Spleen (tissue), 11 donors: Measurements from ENCODE around the gene MARK3. TPM values are rescaled to one million over a fixed set of nuclear protein-coding genes. Genes with fewer than 3 reads are reported as not detected.

Experiments used
- DNase-seq: peaks from one replicate; pipeline ENCODE4 v3.0.0-alpha.2; 2020
- H3K27ac ChIP-seq, 8 donors: fragments of 200-600 bp; sonication (generic) in 7 of 8; 1 replicate in 4 of 8; 2 replicates in 4 of 8; pipeline versions ENCODE4 v1.5.0 to v1.8.0; 2016 to 2021; ENCODE audit warnings: inconsistent platforms in 4 of 8, mild to moderate bottlenecking in 4 of 8, moderate library complexity in 1 of 8
- H3K27me3 ChIP-seq, 7 donors: fragments of 200-600 bp; sonication (generic) in 6 of 7; replicated peaks in 1 of 7; 1 replicate in 4 of 7; 2 replicates in 3 of 7; pipeline versions ENCODE4 v1.5.0 to v1.8.0; 2016 to 2021; ENCODE audit warnings: inconsistent platforms in 3 of 7, mild to moderate bottlenecking in 1 of 7
- H3K36me3 ChIP-seq, 6 donors: fragments of 200-600 bp; sonication (generic) in 5 of 6; 1 replicate in 4 of 6; 2 replicates in 2 of 6; pipeline versions ENCODE4 v1.5.0 to v1.8.0; 2016 to 2021; ENCODE audit warnings: inconsistent platforms in 2 of 6
- H3K4me1 ChIP-seq, 6 donors: fragments of 200-600 bp; sonication (generic) in 5 of 6; 1 replicate in 3 of 6; 2 replicates in 3 of 6; pipeline versions ENCODE4 v1.5.0 to v1.8.0; 2016 to 2021; ENCODE audit warnings: inconsistent platforms in 3 of 6
- H3K4me3 ChIP-seq, 8 donors: fragments of 200-600 bp; sonication (generic) in 7 of 8; 1 replicate in 4 of 8; 2 replicates in 4 of 8; pipeline versions ENCODE4 v1.5.0 to v1.8.0; 2016 to 2021; ENCODE audit warnings: inconsistent platforms in 4 of 8, mild to moderate bottlenecking in 4 of 8, moderate library complexity in 2 of 8
- H3K9me3 ChIP-seq, 8 donors: fragments of 200-600 bp; sonication (generic) in 7 of 8; 1 replicate in 4 of 8; 2 replicates in 4 of 8; pipeline versions ENCODE4 v1.5.0 to v1.8.0; 2016 to 2021; ENCODE audit warnings: inconsistent platforms in 4 of 8
- CTCF ChIP-seq, 11 experiments: fragments of 200-600 bp in 7 of 11; fragments of 450-650 bp in 4 of 11; sonication (generic) in 4 of 11; IDR thresholded peaks in 8 of 11; conservative IDR thresholded peaks in 3 of 11; 1 replicate in 7 of 11; 2 replicates in 4 of 11; pipeline versions ENCODE4 v1.4.0 to v1.8.0; 2016 to 2021; ENCODE audit warnings: antibody characterized with exemption in 11 of 11, inconsistent platforms in 4 of 11, mild to moderate bottlenecking in 1 of 11
- POLR2A ChIP-seq, 3 donors: fragments of 450-650 bp; IDR thresholded peaks; one replicate each; pipeline ENCODE4 v1.5.1; 2017; ENCODE audit warnings: antibody characterized with exemption in 3 of 3, mild to moderate bottlenecking in 1 of 3
- POLR2AphosphoS5 ChIP-seq, 3 donors: sonication (generic); formaldehyde crosslinking; IDR thresholded peaks; one replicate each; pipeline ENCODE4 v1.5.1; 2017; ENCODE audit warnings: antibody characterized with exemption in 3 of 3
- WGBS, 5 donors: extraction: QIAGEN DNeasy Blood & Tissue Kit in 3 of 5; methylation state at CpG; one replicate each; pipeline versions ENCODE4 v1.1.5 to v1.1.7; 2013 to 2018; 5-methylcytosine and 5-hydroxymethylcytosine counted together
- intact Hi-C: fragments of 100-400 bp; cut with DNase I; formaldehyde crosslinking; loops from one replicate; pipeline ENCODE4 v1.15.0; 2023; ENCODE audit warnings: low total_unique reads
- polyA plus RNA-seq, 3 donors: library from polyadenylated mRNA; stranded (reverse); fragments of 200-250 nt; gene quantifications; one replicate each; pipeline ENCODE4 v1.2.1, GENCODE V29; 2013
- total RNA-seq, 7 donors: library from RNA; depleted of rRNA in 3 of 7; stranded (reverse); fragments of >200 nt in 3 of 7; fragmentation: NEBNext Ultra II Directional in 4 of 7; extraction: Animal tissue kit (Norgen Biotek cat#: 25700) in 4 of 7; gene quantifications; one replicate each; pipeline versions ENCODE4 v1.1.0 to v1.2.1, GENCODE V29; 2016 to 2021
- donor health status: healthy with polysubstance abuse.
- donor health status: DM: no; HTN: no; CAD: no; lungs with moderate emphysema.
- donor health status: DM: no; HTN: no; CAD: no.
- donor health status: Bipolar disorder and iron deficiency.
- donor health status: healthy.
- donor health status: DM: no; HTN: no; CAD: no.
- donor health status: DM: yes; HTN: yes; CAD: no.

The MARK3 gene
- total and polyA plus RNA-seq, 10 donors, result 40.4 to 144 (median 106) TPM

- Histone ChIP-seq H3K9me3 (no peaks in the 10 kb centered on the region), H3K4me3 (no peak overlapping the region), H3K4me1 (no peaks in the 10 kb centered on the region), H3K27ac (no peak overlapping the region), H3K27me3 (no peaks in the 10 kb centered on the region), H3K36me3 (peaks cover 0 to 100% (median 91%) of the 10 kb centered on the region in 6 donors)
- 93 to 99% (median 96%) methylated on average over 10 of the region's 10 CpGs for WGBS, 5 donors
- TF ChIP-seq POLR2A (IDR thresholded peaks at IDR 0.05) (no peak), POLR2AphosphoS5 (IDR thresholded peaks at IDR 0.05) (no peak), CTCF (IDR thresholded peaks at IDR 0.05 in 8 of 11, conservative IDR thresholded peaks at IDR 0.05 in 3 of 11) (no peak)
- no peak for DNase-seq
- intact Hi-C loops, result no loop called here
These were observed 106.5 kb downstream of the MARK3 start for GRCh38 chr14:103491691-103492090.

GRCh38 chr14:103492156-103492925 lies 107.1 kb downstream of the MARK3 start:
- H3K4me1 ChIP-seq, result no peaks in the 10 kb centered on the region
- 62 to 84% (median 74%) methylated on average over 6 of the region's 6 CpGs for WGBS, 5 donors
- TF ChIP-seq CTCF (IDR thresholded peaks at IDR 0.05 in 8 of 11, conservative IDR thresholded peaks at IDR 0.05 in 3 of 11) (no peak), POLR2A (IDR thresholded peaks at IDR 0.05) (no peak), POLR2AphosphoS5 (IDR thresholded peaks at IDR 0.05) (no peak)
- no peaks in the 10 kb centered on the region for H3K27me3 ChIP-seq
- H3K27ac ChIP-seq, result no peak overlapping the region
- intact Hi-C loops, result no loop called here
- H3K9me3 ChIP-seq, result no peaks in the 10 kb centered on the region
- H3K4me3 ChIP-seq, result no peak overlapping the region
- no peak for DNase-seq
- H3K36me3 ChIP-seq, result peaks cover 0 to 100% (median 93%) of the 10 kb centered on the region in 6 donors

- H3K4me1 ChIP-seq, result peaks cover 0 to 12% (median 9%) of the 10 kb centered on the region in 6 donors
- DNase-seq, result no peak
- intact Hi-C loops, result no loop called here
- peak overlapping the region in 1 of 8 donors; percentile 22 for H3K27ac ChIP-seq
- TF ChIP-seq POLR2A (IDR thresholded peaks at IDR 0.05), result no peak
- peak in 1 of 3 donors; percentile 8 for TF ChIP-seq POLR2AphosphoS5 (IDR thresholded peaks at IDR 0.05)
- no peak overlapping the region for H3K4me3 ChIP-seq
- H3K9me3 ChIP-seq, result no peaks in the 10 kb centered on the region
- WGBS, 5 donors, result 72 to 95% (median 85%) methylated on average over 2 of the region's 2 CpGs
- peaks cover 0 to 100% (median 75%) of the 10 kb centered on the region in 6 donors for H3K36me3 ChIP-seq
- no peaks in the 10 kb centered on the region for H3K27me3 ChIP-seq
These were observed 110.6 kb downstream of the MARK3 start for GRCh38 chr14:103495854-103496253.

GRCh38 chr14:103496776-103497175 lies 111.6 kb downstream of the MARK3 start:
- Histone ChIP-seq H3K27ac (no peak overlapping the region), H3K27me3 (no peaks in the 10 kb centered on the region), H3K9me3 (no peaks in the 10 kb centered on the region), H3K4me3 (no peak overlapping the region), H3K36me3 (peaks cover 0 to 100% (median 76%) of the 10 kb centered on the region in 6 donors), H3K4me1 (peaks cover 0 to 21% (median 9%) of the 10 kb centered on the region in 6 donors)
- 0 to 42% (median 34%) methylated on average over 1 of the region's 1 CpG for WGBS, 5 donors
- DNase-seq, result no peak
- no peak for TF ChIP-seq POLR2A (IDR thresholded peaks at IDR 0.05)
- no peak for TF ChIP-seq POLR2AphosphoS5 (IDR thresholded peaks at IDR 0.05)
- TF ChIP-seq CTCF (IDR thresholded peaks at IDR 0.05 in 8 of 11, conservative IDR thresholded peaks at IDR 0.05 in 3 of 11), result no peak
- intact Hi-C loops, result no loop called here
